HUES6 (cell line): ENCODE data around the gene GALR3.
"Not testable (repeated sequence)": the region's sequence is repeated elsewhere in the genome, so short reads cannot be mapped to it uniquely, and the experiment has no call there.

Source experiments
- H3K27ac ChIP-seq: 2 replicates; pipeline ENCODE4 v1.7.0; 2013; ENCODE audit warnings: low read depth, mild to moderate bottlenecking, low read length, inconsistent platforms
- H3K27me3 ChIP-seq: 2 replicates; pipeline ENCODE4 v1.6.1; 2013; ENCODE audit warnings: low read length; ENCODE audit not compliant: control insufficient read depth, insufficient read depth
- H3K36me3 ChIP-seq: 2 replicates; pipeline ENCODE4 v1.6.1; 2013; ENCODE audit warnings: low read length; ENCODE audit not compliant: control insufficient read depth, insufficient read depth
- H3K4me1 ChIP-seq: 2 replicates; pipeline ENCODE4 v1.6.1; 2013; ENCODE audit warnings: low read length; ENCODE audit not compliant: control insufficient read depth, insufficient read depth
- H3K4me3 ChIP-seq: 2 replicates; pipeline ENCODE4 v1.5.1; 2013; ENCODE audit warnings: low read depth, low read length
- H3K9ac ChIP-seq: one replicate; pipeline ENCODE4 v1.6.1; 2013; ENCODE audit warnings: mild to moderate bottlenecking, low read length
- H3K9me3 ChIP-seq: 2 replicates; pipeline ENCODE4 v1.6.1; 2013; ENCODE audit warnings: low read depth, low read length; ENCODE audit not compliant: control insufficient read depth, insufficient read depth

Gene GALR3

DNA sequence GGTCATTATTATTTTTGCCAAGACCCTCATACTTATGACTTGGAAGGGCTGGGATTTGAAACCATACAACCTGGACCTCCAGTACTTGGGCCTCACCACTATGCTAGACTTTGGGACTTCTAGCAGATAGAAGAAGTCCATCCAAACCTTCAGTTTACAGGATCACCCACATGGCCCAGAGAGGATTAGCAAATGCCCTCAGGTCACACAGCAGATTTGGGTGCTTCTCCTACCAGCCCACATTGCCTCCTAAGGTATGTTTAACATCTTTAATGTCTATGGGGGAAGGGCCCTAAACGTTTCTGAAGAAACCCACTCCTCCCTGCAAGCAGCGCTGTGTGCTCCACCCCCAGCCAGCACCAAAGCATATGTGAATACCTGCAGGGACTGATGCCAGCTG lies 32.9 kb upstream of the GALR3 start:
- Histone ChIP-seq H3K27me3 (no peaks in the 10 kb centered on the region), H3K27ac (no peak overlapping the region), H3K9ac (no peak overlapping the region), H3K4me3 (no peak overlapping the region), H3K4me1 (no peaks in the 10 kb centered on the region), H3K9me3 (no peaks in the 10 kb centered on the region; the same call in 1 of the 2 replicates), H3K36me3 (no peaks in the 10 kb centered on the region)

DNA sequence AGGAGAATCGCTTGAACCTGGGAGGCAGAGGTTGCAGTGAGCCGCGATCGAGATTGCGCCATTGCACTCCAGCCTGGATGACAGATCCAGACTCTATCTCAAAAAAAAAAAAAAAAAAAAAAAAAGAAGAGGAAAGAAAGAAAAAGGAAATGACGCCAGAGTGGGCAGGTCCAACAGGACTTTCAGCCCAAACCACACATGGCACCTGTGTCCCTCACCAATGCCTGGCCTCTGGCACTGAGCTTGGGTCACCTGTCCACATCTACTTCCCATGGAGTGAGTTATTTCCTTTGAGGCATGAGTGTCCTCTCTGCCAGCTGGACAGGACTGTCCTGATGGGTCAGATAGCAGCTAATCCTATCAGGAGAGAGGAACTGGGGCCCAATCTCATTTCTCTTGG lies 30.7 kb upstream of the GALR3 start:
- H3K36me3 ChIP-seq, result no peaks in the 10 kb centered on the region
- H3K9ac ChIP-seq, result no peak overlapping the region
- H3K4me1 ChIP-seq, result no peaks in the 10 kb centered on the region
- H3K9me3 ChIP-seq, result no peaks in the 10 kb centered on the region
- H3K4me3 ChIP-seq, result no peak overlapping the region
- H3K27me3 ChIP-seq, result no peaks in the 10 kb centered on the region
- H3K27ac ChIP-seq, result no peak overlapping the region

DNA sequence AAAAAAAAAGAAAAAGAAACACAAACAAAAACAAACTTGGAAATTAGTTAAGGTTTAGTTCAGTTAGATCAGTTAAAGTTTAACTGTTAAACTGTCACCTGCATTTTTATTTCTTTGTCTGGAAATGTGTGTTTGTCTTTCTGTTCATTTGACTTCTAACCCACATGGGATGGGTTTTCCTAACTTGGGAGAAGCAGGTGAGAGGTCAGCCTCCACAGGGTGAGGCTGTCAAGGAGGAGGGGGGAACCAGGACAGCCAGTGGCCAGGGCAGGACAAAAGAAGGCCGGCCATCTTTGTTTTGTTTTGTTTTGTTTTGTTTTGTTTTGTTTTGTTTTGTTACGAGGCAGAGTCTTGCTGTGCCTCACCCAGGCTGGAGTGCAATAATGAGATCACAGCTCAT lies 28.8 kb upstream of the GALR3 start:
- Histone ChIP-seq H3K36me3 (no peaks in the 10 kb centered on the region), H3K9ac (no peak overlapping the region), H3K4me1 (no peaks in the 10 kb centered on the region), H3K9me3 (no peaks in the 10 kb centered on the region), H3K4me3 (no peak overlapping the region), H3K27me3 (peaks cover 11% of the 10 kb centered on the region; the same call in 1 of the 2 replicates), H3K27ac (no peak overlapping the region)

DNA sequence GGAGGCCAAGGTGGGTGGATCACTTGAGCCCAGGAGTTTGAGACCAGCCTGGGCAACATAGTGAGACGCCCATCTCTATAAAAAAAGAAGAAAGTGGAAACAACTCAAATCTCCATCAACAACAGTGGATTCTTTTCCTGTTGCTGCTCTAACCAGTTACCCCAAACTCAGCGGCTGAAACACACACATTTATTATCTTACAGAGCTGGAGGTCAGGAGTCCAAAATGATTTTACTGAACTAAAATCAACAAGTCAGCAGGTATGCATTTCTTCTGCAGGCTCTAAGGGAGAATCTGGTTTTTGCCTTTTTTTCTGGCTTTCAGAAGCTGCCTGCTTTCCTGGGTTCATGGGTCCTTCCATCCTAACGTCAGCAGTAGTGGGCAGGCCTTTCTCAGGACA lies 27.1 kb upstream of the GALR3 start:
- peaks cover 11% of the 10 kb centered on the region; the same call in 1 of the 2 replicates for H3K27me3 ChIP-seq
- no peaks in the 10 kb centered on the region for H3K9me3 ChIP-seq

DNA sequence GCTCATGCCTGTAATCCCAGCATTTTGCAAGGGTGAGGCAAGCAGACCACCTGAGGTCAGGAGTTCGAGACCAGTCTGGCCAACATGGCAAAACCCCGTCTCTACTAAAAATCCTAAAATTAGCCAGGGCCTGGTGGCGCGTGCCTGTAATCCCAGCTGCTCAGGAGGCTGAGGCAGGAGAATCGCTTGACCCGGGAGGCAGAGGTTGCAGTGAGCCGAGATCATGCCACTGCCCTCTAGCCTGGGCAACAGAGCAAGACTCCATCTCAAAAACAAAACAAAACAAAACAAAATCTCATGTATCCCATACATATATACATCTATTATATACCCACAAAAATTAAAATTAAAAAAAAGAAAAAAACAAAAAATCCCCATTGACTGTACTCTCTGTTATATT lies 25.9 kb upstream of the GALR3 start:
- not testable (repeated sequence) for H3K27ac ChIP-seq, H3K9me3 ChIP-seq, H3K4me3 ChIP-seq, H3K36me3 ChIP-seq, H3K4me1 ChIP-seq, H3K9ac ChIP-seq
- peaks cover 20% of the 10 kb centered on the region for H3K27me3 ChIP-seq

More for the DNA sequence above, 27.1 kb upstream of the GALR3 start:
- Histone ChIP-seq H3K27ac (no peak overlapping the region), H3K9ac (no peak overlapping the region), H3K4me3 (no peak overlapping the region), H3K4me1 (no peaks in the 10 kb centered on the region), H3K36me3 (no peaks in the 10 kb centered on the region)

- 0 out of 2 replicates have a peak, but pooled peaks cover 4% of the 10 kb centered on the region for H3K4me1 ChIP-seq
These were observed 25.2 kb upstream of the GALR3 start for GRCh38 chr22:37797874-37798500.

GRCh38 chr22:37799979-37800378 lies 23.2 kb upstream of the GALR3 start:
- not testable (repeated sequence) for H3K9ac ChIP-seq, H3K27ac ChIP-seq, H3K9me3 ChIP-seq, H3K36me3 ChIP-seq, H3K4me3 ChIP-seq
- peaks cover 32% of the 10 kb centered on the region for H3K27me3 ChIP-seq
- H3K4me1 ChIP-seq, result peaks cover 17% of the 10 kb centered on the region; the same call in 1 of the 2 replicates

More at GRCh38 chr22:37797874-37798500, 25.2 kb upstream of the GALR3 start:
- Histone ChIP-seq H3K36me3 (no peaks in the 10 kb centered on the region), H3K4me3 (no peak overlapping the region), H3K27me3 (peaks cover 20% of the 10 kb centered on the region), H3K27ac (no peak overlapping the region), H3K9me3 (no peaks in the 10 kb centered on the region), H3K9ac (no peak overlapping the region)

DNA sequence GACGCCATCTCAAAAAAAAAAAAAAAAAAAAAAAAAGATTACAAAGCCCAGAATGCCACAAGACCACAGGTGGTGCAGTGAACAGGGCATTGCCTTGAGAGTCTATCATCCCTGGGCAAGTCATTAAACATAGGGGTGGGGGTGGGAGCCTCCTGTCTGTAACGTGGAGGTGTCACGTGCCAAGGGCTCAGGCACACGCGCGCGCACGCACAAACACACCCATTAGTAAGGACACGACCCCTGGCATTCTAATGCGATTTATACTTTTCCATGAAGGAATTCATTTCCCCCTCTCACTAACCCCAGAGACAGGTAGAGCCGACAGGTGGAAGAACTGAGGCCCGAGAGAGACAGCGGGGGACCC lies 21.3 kb upstream of the GALR3 start:
- Histone ChIP-seq H3K27ac (no peak overlapping the region), H3K4me3 (peak overlapping the region; percentile 93), H3K4me1 (peaks cover 21% of the 10 kb centered on the region), H3K36me3 (no peaks in the 10 kb centered on the region), H3K9ac (no peak overlapping the region), H3K9me3 (no peaks in the 10 kb centered on the region), H3K27me3 (peaks cover 47% of the 10 kb centered on the region)

DNA sequence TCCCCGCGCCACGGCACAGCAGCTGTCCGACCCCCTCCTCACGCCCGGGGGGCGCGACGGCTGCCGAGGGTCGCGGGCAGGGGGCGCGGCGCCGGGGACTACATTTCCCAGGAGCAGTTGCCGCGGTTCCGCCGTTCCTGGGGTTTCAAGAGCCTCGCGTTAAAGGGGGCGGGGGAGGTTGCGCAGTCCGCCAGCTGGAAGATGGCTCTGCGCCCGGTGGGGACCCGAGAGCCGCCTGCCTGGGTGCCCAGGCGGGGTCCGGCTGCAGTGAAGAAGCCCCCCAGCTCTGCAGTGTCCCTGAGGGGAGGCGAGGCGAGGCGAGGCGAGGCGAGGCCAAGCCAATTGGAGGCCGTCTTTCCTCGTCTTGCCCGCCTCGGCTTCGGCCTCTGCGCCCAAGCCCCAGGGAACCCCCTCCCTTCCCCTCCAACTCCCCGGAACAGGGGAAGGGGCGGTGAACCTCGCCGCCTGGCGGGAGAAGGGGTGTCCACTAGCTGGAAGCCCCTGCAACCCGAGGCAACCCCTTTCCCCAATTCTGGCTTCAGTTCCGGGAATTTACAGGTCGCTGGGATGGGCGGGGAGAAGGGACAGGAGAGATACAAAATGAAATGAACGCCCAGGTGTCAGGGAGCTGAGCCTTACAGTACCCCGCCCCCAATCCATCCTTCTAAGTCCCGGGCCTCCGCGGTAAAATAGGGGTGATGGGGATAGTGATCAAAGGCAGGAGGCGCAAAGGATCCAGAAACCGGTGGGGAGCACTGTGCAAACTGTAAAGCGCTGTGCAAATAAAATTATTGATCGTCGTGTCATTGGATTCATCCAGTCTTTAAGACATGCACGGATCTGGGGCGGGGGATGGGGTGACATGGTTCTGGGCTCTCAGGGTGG lies 20.6 kb upstream of the GALR3 start:
- Histone ChIP-seq H3K27ac (no peak overlapping the region), H3K4me1 (peaks cover 21% of the 10 kb centered on the region), H3K9ac (peak overlapping the region; percentile 36), H3K9me3 (no peaks in the 10 kb centered on the region), H3K27me3 (peaks cover 47% of the 10 kb centered on the region), H3K36me3 (no peaks in the 10 kb centered on the region), H3K4me3 (peak overlapping the region; percentile 93)

- peaks cover 43% of the 10 kb centered on the region for H3K27me3 ChIP-seq
- H3K4me1 ChIP-seq, result peaks cover 21% of the 10 kb centered on the region
- H3K4me3 ChIP-seq, result peak overlapping the region; percentile 93
- no peaks in the 10 kb centered on the region for H3K36me3 ChIP-seq
- peak overlapping the region; percentile 91 for H3K9ac ChIP-seq
- H3K9me3 ChIP-seq, result no peaks in the 10 kb centered on the region
- no peak overlapping the region for H3K27ac ChIP-seq
These were observed 20.0 kb upstream of the GALR3 start for GRCh38 chr22:37803195-37803638.
